B cell (primary cell): Measurements from ENCODE around the gene TUNAR. TPM values are rescaled to one million over a fixed set of nuclear protein-coding genes. Genes with fewer than 3 reads are reported as not detected.

Experiments used
- ATAC-seq: fragments of 200-7000 bp; cut with Tn5 transposase; one replicate; pipeline ENCODE4 v1.10.0; 2021; ENCODE audit warnings: low read depth, mild to moderate bottlenecking, moderate number of reproducible peaks, moderate library complexity
- CTCF ChIA-PET: fragments of 350-600 bp; sonication (Branson Sonifier 250); formaldehyde crosslinking; loops from one replicate; lab custom pipeline; 2021; ENCODE audit warnings: antibody characterized with exemption, inconsistent platforms; lab: Charles Lee
- POLR2A ChIA-PET: fragments of 350-600 bp; sonication (Branson Sonifier 250); formaldehyde crosslinking; loops from one replicate; lab custom pipeline; 2021; ENCODE audit warnings: antibody characterized with exemption; lab: Charles Lee
- DNase-seq: peaks from one replicate; pipeline ENCODE4 v3.0.0; 2013
- H2AFZ ChIP-seq: 2 replicates; pipeline ENCODE4 v1.6.1; 2012; ENCODE audit warnings: mild to moderate bottlenecking, low read depth, low read length; ENCODE audit not compliant: insufficient read depth, poor library complexity, severe bottlenecking
- H3K27ac ChIP-seq, 2 donors: 1 replicate in 1 of 2; 2 replicates in 1 of 2; pipeline ENCODE4 v1.5.1; 2012 to 2013; ENCODE audit warnings: low read length in 2 of 2, mild to moderate bottlenecking in 2 of 2, moderate library complexity in 1 of 2
- H3K27me3 ChIP-seq, 4 experiments: fragments of 200-600 bp in 1 of 4; sonication (generic) in 1 of 4; replicated peaks in 1 of 4; 1 replicate in 2 of 4; 2 replicates in 2 of 4; pipeline versions ENCODE4 v1.6.1 to v1.7.0; 2013 to 2016; ENCODE audit warnings: low read length in 3 of 4, mild to moderate bottlenecking in 2 of 4, mixed read lengths in 1 of 4, moderate library complexity in 1 of 4; ENCODE audit not compliant: insufficient read depth in 4 of 4, control insufficient read depth in 3 of 4; ENCODE audit errors: control extremely low read depth in 1 of 4
- H3K36me3 ChIP-seq, 2 experiments: replicated peaks in 1 of 2; 1 replicate in 1 of 2; 2 replicates in 1 of 2; pipeline versions ENCODE4 v1.6.1 to v1.7.1; 2013; ENCODE audit warnings: low read length in 1 of 2; ENCODE audit not compliant: insufficient read depth in 2 of 2, control insufficient read depth in 1 of 2; ENCODE audit errors: control extremely low read depth in 1 of 2, extremely low read depth in 1 of 2
- H3K4me1 ChIP-seq, 2 donors: fragments of 200-600 bp in 1 of 2; sonication (generic) in 1 of 2; 1 replicate in 1 of 2; 2 replicates in 1 of 2; pipeline versions ENCODE4 v1.5.1 to v1.6.1; 2013 to 2017; ENCODE audit warnings: low read length in 2 of 2; ENCODE audit not compliant: control insufficient read depth in 2 of 2, insufficient read depth in 2 of 2
- H3K4me2 ChIP-seq: replicated peaks from 2 replicates; pipeline ENCODE3; 2012; ENCODE audit warnings: mild to moderate bottlenecking, low read depth, low read length; ENCODE audit not compliant: poor library complexity, severe bottlenecking
- H3K4me3 ChIP-seq, 5 experiments: fragments of 200-600 bp in 1 of 5; sonication (generic) in 1 of 5; 1 replicate in 3 of 5; 2 replicates in 2 of 5; pipeline versions ENCODE4 v1.5.1 to v1.7.0; 2011 to 2016; ENCODE audit warnings: low read length in 4 of 5, mild to moderate bottlenecking in 4 of 5, low read depth in 2 of 5, control low read depth in 1 of 5, moderate library complexity in 1 of 5; ENCODE audit not compliant: insufficient read depth in 1 of 5; ENCODE audit errors: control extremely low read depth in 1 of 5, extremely low read depth in 1 of 5
- H3K79me2 ChIP-seq: fragments of 200-600 bp; sonication (generic); one replicate; pipeline ENCODE4 v1.6.0; 2016; ENCODE audit warnings: low read length; ENCODE audit not compliant: control insufficient read depth, insufficient read depth
- H3K9ac ChIP-seq: fragments of 200-600 bp; sonication (generic); 2 replicates; pipeline ENCODE4 v1.6.1; 2017; ENCODE audit warnings: mild to moderate bottlenecking, low read length, moderate library complexity
- H3K9me3 ChIP-seq, 3 donors: one replicate each; pipeline versions ENCODE4 v1.6.1 to v1.7.1; 2013; ENCODE audit warnings: low read length in 2 of 3; ENCODE audit not compliant: control insufficient read depth in 2 of 3, insufficient read depth in 1 of 3; ENCODE audit errors: control extremely low read depth in 1 of 3
- H4K20me1 ChIP-seq: 2 replicates; pipeline ENCODE4 v1.6.0; 2012; ENCODE audit warnings: mild to moderate bottlenecking, low read length; ENCODE audit not compliant: insufficient read depth, control insufficient read depth, poor library complexity, severe bottlenecking
- H3K27ac Mint-ChIP-seq: one replicate; pipeline ENCODE4 v1.8.0; 2021; ENCODE audit warnings: mixed read lengths
- H3K27me3 Mint-ChIP-seq: one replicate; pipeline ENCODE4 v1.8.0; 2021; ENCODE audit warnings: mixed read lengths
- H3K4me1 Mint-ChIP-seq: one replicate; pipeline ENCODE4 v1.8.0; 2021; ENCODE audit warnings: mixed read lengths
- H3K4me3 Mint-ChIP-seq: one replicate; pipeline ENCODE4 v1.8.0; 2021; ENCODE audit warnings: mixed read lengths
- H3K9me3 Mint-ChIP-seq: one replicate; pipeline ENCODE4 v1.8.0; 2022; ENCODE audit warnings: mixed read lengths; ENCODE audit not compliant: insufficient read depth
- CTCF ChIP-seq: fragments of 200-600 bp; IDR thresholded peaks from one replicate; pipeline ENCODE4 v1.8.0; 2022; ENCODE audit warnings: antibody characterized with exemption, mild to moderate bottlenecking
- EZH2 ChIP-seq: IDR thresholded peaks from 2 replicates; pipeline ENCODE4 v1.6.1; 2012; ENCODE audit warnings: borderline replicate concordance, low read depth, mild to moderate bottlenecking, moderate library complexity, low read length; ENCODE audit not compliant: insufficient read depth, poor library complexity, severe bottlenecking
- WGBS: methylation state at CpG from one replicate; pipeline ENCODE4 v1.1.5; 2013; ENCODE audit warnings: missing lambda C conversion rate; ENCODE audit not compliant: insufficient coverage; 5-methylcytosine and 5-hydroxymethylcytosine counted together
- intact Hi-C: fragments of 100-400 bp; cut with micrococcal nuclease; formaldehyde crosslinking; loops from one replicate; pipeline ENCODE4 v1.10.0; 2022
- polyA plus RNA-seq: library from polyadenylated mRNA; depleted of rRNA; stranded (reverse); fragments of >200 nt; gene quantifications from 2 replicates; pipeline ENCODE4 v1.2.3, GENCODE V29; 2012
- total RNA-seq, 2 donors: library from RNA; stranded (reverse); fragments of 120-200 nt in 1 of 2; gene quantifications; 1 replicate in 1 of 2; 2 replicates in 1 of 2; pipeline versions ENCODE4 v1.2.3 to v1.2.4, GENCODE V29; 2013 to 2022

The TUNAR gene
- total and polyA plus RNA-seq, 2 donors (not counting 1 experiment from before 2014, with no cell fraction given): 0.48 to 0.81 TPM

GRCh38 chr14:95857275-95857674 lies 19.4 kb upstream of the TUNAR start:
- ATAC-seq: no peak
- no peaks in the 10 kb centered on the region for H3K4me1 Mint-ChIP-seq
- no peaks in the 10 kb centered on the region for H3K9me3 ChIP-seq
- POLR2A ChIA-PET: no interaction called here
- intact Hi-C loops: no loop called here
- DNase-seq: no peak
- H3K27me3 ChIP-seq: peaks cover 0 to 7% (median 3%) of the 10 kb centered on the region in 4 experiments
- no CpG with 5 or more reads among the region's 2 CpGs for WGBS
- H3K9me3 Mint-ChIP-seq: no peaks in the 10 kb centered on the region
- no peak overlapping the region for H3K4me3 ChIP-seq
- H3K4me2 ChIP-seq: no peak overlapping the region
- no peaks in the 10 kb centered on the region for H3K36me3 ChIP-seq
- H3K4me3 Mint-ChIP-seq: no peak overlapping the region
- TF ChIP-seq EZH2: no peak
- no peak for TF ChIP-seq CTCF
- no peaks in the 10 kb centered on the region for H4K20me1 ChIP-seq
- no peak overlapping the region for H3K27ac Mint-ChIP-seq
- CTCF ChIA-PET: no interaction called here
- no peak overlapping the region for H2AFZ ChIP-seq
- peaks cover 9% of the 10 kb centered on the region for H3K27me3 Mint-ChIP-seq
- H3K79me2 ChIP-seq: no peaks in the 10 kb centered on the region
- H3K4me1 ChIP-seq: no peaks in the 10 kb centered on the region
- H3K9ac ChIP-seq: no peak overlapping the region
- H3K27ac ChIP-seq: no peak overlapping the region

- CTCF ChIA-PET: no interaction called here
- Histone ChIP-seq H3K27me3 (peaks cover 0 to 4% (median 1%) of the 10 kb centered on the region in 4 experiments), H3K4me3 (no peak overlapping the region), H3K4me2 (no peak overlapping the region), H3K79me2 (no peaks in the 10 kb centered on the region), H3K36me3 (no peaks in the 10 kb centered on the region), H2AFZ (no peak overlapping the region), H3K27ac (no peak overlapping the region), H3K9ac (no peak overlapping the region), H3K4me1 (no peaks in the 10 kb centered on the region), H4K20me1 (no peaks in the 10 kb centered on the region), H3K9me3 (no peaks in the 10 kb centered on the region)
- no peak overlapping the region for H3K27ac Mint-ChIP-seq
- H3K9me3 Mint-ChIP-seq: no peaks in the 10 kb centered on the region
- ATAC-seq (no peak), DNase-seq (no peak)
- 89% methylated on average over 4 of the region's 4 CpGs for WGBS
- H3K4me1 Mint-ChIP-seq: no peaks in the 10 kb centered on the region
- no peak overlapping the region for H3K4me3 Mint-ChIP-seq
- H3K27me3 Mint-ChIP-seq: peaks cover 10% of the 10 kb centered on the region
- intact Hi-C loops: no loop called here
- no peak for TF ChIP-seq CTCF
- no peak for TF ChIP-seq EZH2
- POLR2A ChIA-PET: no interaction called here
These were observed 17.7 kb upstream of the TUNAR start for GRCh38 chr14:95858893-95859292.
